Neutrophil (primary cell): ENCODE results near the gene HEBP2.

ENCODE experiments used
- H3K27ac ChIP-seq: fragments of 200-600 bp; sonication (generic); 2 replicates; pipeline ENCODE4 v1.5.1; 2016; ENCODE audit warnings: mild to moderate bottlenecking, moderate library complexity
- H3K27me3 ChIP-seq: fragments of 200-600 bp; sonication (generic); 2 replicates; pipeline ENCODE4 v1.6.0; 2016; ENCODE audit warnings: mild to moderate bottlenecking
- H3K36me3 ChIP-seq: fragments of 200-600 bp; sonication (generic); 2 replicates; pipeline ENCODE4 v1.5.1; 2017
- H3K4me1 ChIP-seq, 2 experiments: fragments of 200-600 bp in 1 of 2; sonication (generic) in 1 of 2; 1 replicate in 1 of 2; 2 replicates in 1 of 2; pipeline versions ENCODE4 v1.5.1 to v1.6.1; 2013 to 2016; ENCODE audit warnings: low read depth in 1 of 2, low read length in 1 of 2, mild to moderate bottlenecking in 1 of 2, moderate library complexity in 1 of 2; ENCODE audit not compliant: control insufficient read depth in 1 of 2, insufficient read depth in 1 of 2
- H3K4me3 ChIP-seq, 2 experiments: fragments of 200-600 bp in 1 of 2; sonication (generic) in 1 of 2; 1 replicate in 1 of 2; 2 replicates in 1 of 2; pipeline ENCODE4 v1.5.1; 2013 to 2016; ENCODE audit warnings: low read depth in 1 of 2, low read length in 1 of 2, mild to moderate bottlenecking in 1 of 2, moderate library complexity in 1 of 2
- H3K9me3 ChIP-seq: fragments of 200-600 bp; sonication (generic); 2 replicates; pipeline ENCODE4 v1.5.1; 2016
- TF ChIP-seq, protein P1 (sequence below): fragments of 200-600 bp; sonication (generic); IDR thresholded peaks from 2 replicates; pipeline ENCODE4 v1.5.1; 2016; ENCODE audit warnings: antibody characterized with exemption

HEBP2 gene

DNA sequence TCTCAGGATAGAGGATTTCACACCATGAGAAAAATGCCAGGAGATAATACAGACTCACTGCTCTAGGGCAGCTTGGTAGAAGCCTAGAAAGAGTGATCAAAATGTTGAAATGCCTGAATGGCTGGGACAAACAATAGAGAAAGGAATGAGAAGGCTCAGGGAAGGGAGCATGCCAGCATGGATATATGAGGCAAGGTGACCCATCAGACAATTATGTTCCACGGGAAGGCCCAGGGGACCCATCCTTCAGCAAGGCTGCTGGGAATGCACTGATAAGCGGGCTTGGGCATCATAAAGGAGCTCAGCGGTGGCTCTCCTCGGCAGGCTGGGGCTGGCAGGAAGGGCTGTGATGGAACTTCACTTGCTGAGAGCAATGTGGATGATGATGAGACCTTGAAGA, 12.2 kb downstream of the HEBP2 start:
- no peak overlapping the region for H3K27ac ChIP-seq
- TF ChIP-seq, protein P1, sequence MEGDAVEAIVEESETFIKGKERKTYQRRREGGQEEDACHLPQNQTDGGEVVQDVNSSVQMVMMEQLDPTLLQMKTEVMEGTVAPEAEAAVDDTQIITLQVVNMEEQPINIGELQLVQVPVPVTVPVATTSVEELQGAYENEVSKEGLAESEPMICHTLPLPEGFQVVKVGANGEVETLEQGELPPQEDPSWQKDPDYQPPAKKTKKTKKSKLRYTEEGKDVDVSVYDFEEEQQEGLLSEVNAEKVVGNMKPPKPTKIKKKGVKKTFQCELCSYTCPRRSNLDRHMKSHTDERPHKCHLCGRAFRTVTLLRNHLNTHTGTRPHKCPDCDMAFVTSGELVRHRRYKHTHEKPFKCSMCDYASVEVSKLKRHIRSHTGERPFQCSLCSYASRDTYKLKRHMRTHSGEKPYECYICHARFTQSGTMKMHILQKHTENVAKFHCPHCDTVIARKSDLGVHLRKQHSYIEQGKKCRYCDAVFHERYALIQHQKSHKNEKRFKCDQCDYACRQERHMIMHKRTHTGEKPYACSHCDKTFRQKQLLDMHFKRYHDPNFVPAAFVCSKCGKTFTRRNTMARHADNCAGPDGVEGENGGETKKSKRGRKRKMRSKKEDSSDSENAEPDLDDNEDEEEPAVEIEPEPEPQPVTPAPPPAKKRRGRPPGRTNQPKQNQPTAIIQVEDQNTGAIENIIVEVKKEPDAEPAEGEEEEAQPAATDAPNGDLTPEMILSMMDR, result no peak
- H3K9me3 ChIP-seq, result no peaks in the 10 kb centered on the region
- H3K27me3 ChIP-seq, result no peaks in the 10 kb centered on the region
- peaks cover 95% of the 10 kb centered on the region for H3K36me3 ChIP-seq
- H3K4me3 ChIP-seq, result no peak overlapping the region
- peaks cover 1 to 2% of the 10 kb centered on the region in 2 experiments for H3K4me1 ChIP-seq

DNA sequence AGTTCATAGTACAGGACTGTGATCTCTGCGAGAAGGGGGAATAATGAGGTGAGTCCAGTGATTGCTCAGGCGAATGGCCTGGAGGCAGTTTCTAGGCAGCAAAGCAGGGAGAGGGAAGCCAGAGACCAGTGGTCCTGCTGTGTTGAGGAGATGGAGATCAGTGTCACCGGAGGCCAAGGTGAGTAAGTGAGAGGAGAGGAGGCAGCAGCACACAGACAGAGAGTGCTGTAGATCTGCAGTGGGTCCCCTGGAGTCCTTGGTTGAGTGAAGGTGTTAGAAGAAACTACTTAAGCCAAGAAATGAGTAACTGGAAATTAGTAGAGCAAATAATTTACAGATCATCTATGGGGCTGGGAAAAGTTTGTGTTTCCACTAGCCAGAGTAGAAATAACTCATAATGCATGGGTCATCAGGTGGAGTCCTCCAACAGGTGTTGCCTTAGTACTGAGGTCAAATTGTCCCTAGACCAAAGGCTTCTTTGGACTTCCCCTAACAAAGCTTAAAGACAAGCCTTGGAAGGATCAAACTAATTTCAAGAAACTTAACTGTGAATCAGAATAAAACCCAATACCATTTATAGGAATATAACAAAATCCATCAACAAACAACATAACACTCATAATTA, 13.6 kb downstream of the HEBP2 start:
- H3K4me3 ChIP-seq, result no peak overlapping the region

DNA sequence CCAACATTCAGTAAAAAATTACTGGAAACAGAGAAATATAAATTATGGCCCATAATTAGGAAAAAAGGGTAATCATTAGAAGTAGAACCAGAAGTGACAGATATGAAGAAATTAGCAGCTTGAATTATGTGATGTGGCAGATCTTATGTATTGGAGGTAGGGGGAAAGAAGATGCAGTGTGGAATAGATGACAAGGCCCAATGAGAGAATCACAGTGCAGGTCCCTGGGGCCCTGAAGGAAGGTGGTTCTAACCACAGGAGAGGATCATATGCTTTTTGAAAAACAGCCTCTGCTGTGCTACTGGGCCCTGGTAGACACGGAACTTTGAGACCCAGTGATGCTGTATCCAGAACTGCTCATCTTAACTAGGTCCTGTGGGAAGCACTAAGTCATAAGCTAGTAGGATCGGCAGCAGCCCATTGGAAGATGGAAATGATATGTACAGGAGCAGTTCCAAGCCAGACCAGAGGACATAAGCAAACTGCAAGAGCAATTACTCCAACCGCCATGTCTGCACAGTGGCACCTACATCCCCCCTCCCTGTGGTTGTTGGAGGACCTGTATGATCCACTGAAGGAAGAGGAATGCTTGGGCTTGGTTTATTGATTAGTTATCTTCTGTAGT, 14.2 kb downstream of the HEBP2 start:
- H3K9me3 ChIP-seq, result no peaks in the 10 kb centered on the region
- H3K36me3 ChIP-seq, result peaks cover 75% of the 10 kb centered on the region
- TF ChIP-seq, protein P1, result no peak
- H3K4me1 ChIP-seq, result peaks cover 11% of the 10 kb centered on the region in 2 experiments
- H3K27me3 ChIP-seq, result no peaks in the 10 kb centered on the region
- no peak overlapping the region for H3K4me3 ChIP-seq
- H3K27ac ChIP-seq, result no peak overlapping the region

More for the DNA sequence above, 13.6 kb downstream of the HEBP2 start:
- Histone ChIP-seq H3K36me3 (peaks cover 81% of the 10 kb centered on the region), H3K9me3 (no peaks in the 10 kb centered on the region), H3K4me1 (peaks cover 4 to 5% of the 10 kb centered on the region in 2 experiments), H3K27ac (no peak overlapping the region), H3K27me3 (no peaks in the 10 kb centered on the region)
- TF ChIP-seq, protein P1, result no peak

DNA sequence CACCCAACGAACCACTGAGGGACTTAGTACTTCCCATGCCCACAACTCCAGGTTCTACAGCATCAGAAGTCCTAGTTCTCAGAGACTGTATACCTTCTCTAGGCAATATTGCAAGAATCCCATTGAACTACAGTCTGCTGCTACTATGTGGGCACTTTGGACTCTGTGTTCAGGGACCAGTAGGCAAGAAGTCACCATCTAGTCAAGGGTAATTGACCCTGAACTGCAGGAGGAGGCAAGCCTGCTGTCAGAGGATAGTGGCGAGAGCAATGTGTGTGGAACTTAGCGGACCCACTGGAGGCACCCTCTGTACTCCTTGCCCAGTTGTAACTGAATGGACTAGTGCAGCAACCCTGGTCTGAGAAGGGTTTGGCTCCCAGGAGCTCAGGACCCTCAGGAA, 15.7 kb downstream of the HEBP2 start:
- TF ChIP-seq, protein P1, result no peak
- Histone ChIP-seq H3K36me3 (peaks cover 60% of the 10 kb centered on the region), H3K4me3 (no peak overlapping the region), H3K4me1 (peaks cover 14 to 17% of the 10 kb centered on the region in 2 experiments), H3K27ac (no peak overlapping the region), H3K9me3 (no peaks in the 10 kb centered on the region), H3K27me3 (no peaks in the 10 kb centered on the region)

DNA sequence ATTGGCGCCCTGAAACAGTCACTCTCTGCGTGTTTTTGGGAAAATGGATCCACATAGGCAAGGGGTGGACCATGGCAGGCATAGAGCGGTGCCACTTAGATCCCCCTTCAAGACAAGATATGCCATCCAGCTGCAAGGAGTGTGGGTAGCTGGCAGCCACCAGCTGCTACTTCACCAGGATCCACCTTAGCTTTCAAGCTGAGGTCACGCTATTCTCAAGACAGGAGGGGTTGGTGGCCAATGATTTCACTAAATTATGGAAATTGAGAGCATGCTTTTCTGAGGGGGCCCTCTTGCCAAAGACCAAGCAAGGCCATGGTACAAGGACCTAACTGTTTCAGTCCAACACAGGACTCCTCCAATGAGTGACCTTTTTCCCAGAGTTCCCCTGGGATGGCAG, 16.3 kb downstream of the HEBP2 start:
- H3K4me3 ChIP-seq, result no peak overlapping the region
- H3K36me3 ChIP-seq, result peaks cover 54% of the 10 kb centered on the region
- H3K4me1 ChIP-seq, result peaks cover 14 to 17% of the 10 kb centered on the region in 2 experiments
- no peaks in the 10 kb centered on the region for H3K9me3 ChIP-seq
- TF ChIP-seq, protein P1, result no peak
- no peak overlapping the region for H3K27ac ChIP-seq
- H3K27me3 ChIP-seq, result no peaks in the 10 kb centered on the region
